HUES6 (cell line): ENCODE results near the gene RBBP8.

Source experiments
- H3K27ac ChIP-seq: 2 replicates; pipeline ENCODE4 v1.7.0; 2013; ENCODE audit warnings: low read depth, mild to moderate bottlenecking, low read length, inconsistent platforms
- H3K27me3 ChIP-seq: 2 replicates; pipeline ENCODE4 v1.6.1; 2013; ENCODE audit warnings: low read length; ENCODE audit not compliant: control insufficient read depth, insufficient read depth
- H3K36me3 ChIP-seq: 2 replicates; pipeline ENCODE4 v1.6.1; 2013; ENCODE audit warnings: low read length; ENCODE audit not compliant: control insufficient read depth, insufficient read depth
- H3K4me1 ChIP-seq: 2 replicates; pipeline ENCODE4 v1.6.1; 2013; ENCODE audit warnings: low read length; ENCODE audit not compliant: control insufficient read depth, insufficient read depth
- H3K4me3 ChIP-seq: 2 replicates; pipeline ENCODE4 v1.5.1; 2013; ENCODE audit warnings: low read depth, low read length
- H3K9ac ChIP-seq: one replicate; pipeline ENCODE4 v1.6.1; 2013; ENCODE audit warnings: mild to moderate bottlenecking, low read length
- H3K9me3 ChIP-seq: 2 replicates; pipeline ENCODE4 v1.6.1; 2013; ENCODE audit warnings: low read depth, low read length; ENCODE audit not compliant: control insufficient read depth, insufficient read depth

Gene RBBP8

GRCh38 chr18:22915337-22915736 lies 17.8 kb upstream of the RBBP8 start:
- Histone ChIP-seq H3K4me1 (peaks cover 36% of the 10 kb centered on the region), H3K36me3 (no peaks in the 10 kb centered on the region)

GRCh38 chr18:22921772-22922171 lies 11.4 kb upstream of the RBBP8 start:
- Histone ChIP-seq H3K36me3 (no peaks in the 10 kb centered on the region), H3K9me3 (no peaks in the 10 kb centered on the region), H3K4me1 (no peaks in the 10 kb centered on the region), H3K4me3 (no peak overlapping the region), H3K27me3 (no peaks in the 10 kb centered on the region), H3K27ac (no peak overlapping the region), H3K9ac (no peak overlapping the region)

More at GRCh38 chr18:22915337-22915736, 17.8 kb upstream of the RBBP8 start:
- H3K27ac ChIP-seq = peak overlapping the region; percentile 80; the same call in 1 of the 2 replicates
- H3K9me3 ChIP-seq = no peaks in the 10 kb centered on the region
- H3K4me3 ChIP-seq = no peak overlapping the region
- no peak overlapping the region for H3K9ac ChIP-seq
- H3K27me3 ChIP-seq = no peaks in the 10 kb centered on the region

GRCh38 chr18:22924589-22924988 lies 8.5 kb upstream of the RBBP8 start:
- Histone ChIP-seq H3K9ac (no peak overlapping the region), H3K4me3 (no peak overlapping the region), H3K36me3 (no peaks in the 10 kb centered on the region), H3K27me3 (no peaks in the 10 kb centered on the region), H3K9me3 (no peaks in the 10 kb centered on the region), H3K4me1 (peaks cover 4% of the 10 kb centered on the region; the same call in 1 of the 2 replicates), H3K27ac (no peak overlapping the region)

GRCh38 chr18:22926454-22926853 lies 6.7 kb upstream of the RBBP8 start:
- Histone ChIP-seq H3K27me3 (no peaks in the 10 kb centered on the region), H3K4me1 (peaks cover 4% of the 10 kb centered on the region), H3K9ac (no peak overlapping the region), H3K9me3 (no peaks in the 10 kb centered on the region), H3K4me3 (no peak overlapping the region), H3K36me3 (no peaks in the 10 kb centered on the region), H3K27ac (no peak overlapping the region)

GRCh38 chr18:22928339-22928738 lies 4.8 kb upstream of the RBBP8 start:
- Histone ChIP-seq H3K9ac (no peak overlapping the region), H3K27me3 (no peaks in the 10 kb centered on the region), H3K4me1 (peaks cover 4% of the 10 kb centered on the region), H3K4me3 (no peak overlapping the region), H3K9me3 (no peaks in the 10 kb centered on the region), H3K27ac (no peak overlapping the region), H3K36me3 (no peaks in the 10 kb centered on the region)

GRCh38 chr18:22930089-22930713 lies 2.9 kb upstream of the RBBP8 start:
- Histone ChIP-seq H3K9me3 (no peaks in the 10 kb centered on the region), H3K9ac (no peak overlapping the region), H3K27ac (no peak overlapping the region), H3K36me3 (no peaks in the 10 kb centered on the region), H3K27me3 (no peaks in the 10 kb centered on the region), H3K4me3 (no peak overlapping the region), H3K4me1 (peaks cover 14% of the 10 kb centered on the region)

- H3K9me3 ChIP-seq = no peaks in the 10 kb centered on the region
- peaks cover 14% of the 10 kb centered on the region for H3K4me1 ChIP-seq
- no peaks in the 10 kb centered on the region for H3K27me3 ChIP-seq
- peaks cover 8% of the 10 kb centered on the region for H3K36me3 ChIP-seq
- peak overlapping the region; percentile 73 for H3K4me3 ChIP-seq
- peak overlapping the region; percentile 79 for H3K9ac ChIP-seq
- H3K27ac ChIP-seq = no peak overlapping the region; the same call in 1 of the 2 replicates
Observed at GRCh38 chr18:22932885-22933205, 283 bp upstream of the RBBP8 start.

GRCh38 chr18:22933966-22934423 lies 867 bp downstream of the RBBP8 start:
- Histone ChIP-seq H3K4me3 (peak overlapping the region; percentile 73), H3K27ac (peak overlapping the region; percentile 95), H3K36me3 (peaks cover 14% of the 10 kb centered on the region), H3K4me1 (peaks cover 14% of the 10 kb centered on the region), H3K9ac (peak overlapping the region; percentile 98), H3K27me3 (no peaks in the 10 kb centered on the region), H3K9me3 (no peaks in the 10 kb centered on the region)

GRCh38 chr18:22934789-22935188 lies 1.7 kb downstream of the RBBP8 start:
- Histone ChIP-seq H3K36me3 (peaks cover 18% of the 10 kb centered on the region), H3K27me3 (no peaks in the 10 kb centered on the region), H3K9me3 (no peaks in the 10 kb centered on the region), H3K4me1 (peaks cover 14% of the 10 kb centered on the region), H3K4me3 (peak overlapping the region; percentile 73), H3K27ac (no peak overlapping the region), H3K9ac (no peak overlapping the region)

GRCh38 chr18:22935431-22935830 lies 2.3 kb downstream of the RBBP8 start:
- H3K9ac ChIP-seq = no peak overlapping the region
- H3K4me3 ChIP-seq = no peak overlapping the region
- H3K4me1 ChIP-seq = peaks cover 14% of the 10 kb centered on the region
- no peaks in the 10 kb centered on the region for H3K27me3 ChIP-seq
- H3K9me3 ChIP-seq = no peaks in the 10 kb centered on the region
- H3K36me3 ChIP-seq = peaks cover 20% of the 10 kb centered on the region
- H3K27ac ChIP-seq = no peak overlapping the region

GRCh38 chr18:22936515-22936914 lies 3.4 kb downstream of the RBBP8 start:
- peaks cover 14% of the 10 kb centered on the region for H3K4me1 ChIP-seq
- peaks cover 20% of the 10 kb centered on the region for H3K36me3 ChIP-seq
- H3K4me3 ChIP-seq = no peak overlapping the region
- no peaks in the 10 kb centered on the region for H3K27me3 ChIP-seq
- no peak overlapping the region for H3K27ac ChIP-seq
- no peak overlapping the region for H3K9ac ChIP-seq
- no peaks in the 10 kb centered on the region for H3K9me3 ChIP-seq
